G401 (cell line): Measurements from ENCODE around the gene ZNRF1. TPM values are rescaled to one million over a fixed set of nuclear protein-coding genes. Genes with fewer than 3 reads are reported as not detected.
"Not testable (repeated sequence)": the region's sequence is repeated elsewhere in the genome, so short reads cannot be mapped to it uniquely, and the experiment has no call there.

Source experiments
- DNase-seq: peaks from one replicate; pipeline ENCODE4 v3.0.0-alpha.2; 2015; ENCODE audit warnings: low spot score
- in situ Hi-C: cut with HindIII; loops from 2 replicates; pipeline ENCODE4 v1.10.0; 2016; ENCODE audit warnings: low sequenced_read_pairs, mixed read lengths
- total RNA-seq: library from RNA; depleted of rRNA; stranded (reverse); fragments of >200 nt; shearing (Covaris generic); gene quantifications from 2 replicates; pipeline ENCODE4 v1.2.3, GENCODE V29; 2014

Gene ZNRF1
- total RNA-seq, 1 experiment from 2014 or later: 21.2 TPM

- no peak for DNase-seq
- in situ Hi-C loops: no loop called here
These were observed 90.8 kb downstream of the ZNRF1 start for GRCh38 chr16:75089486-75090202.

GRCh38 chr16:75090899-75091298, 92.1 kb downstream of the ZNRF1 start:
- DNase-seq, in situ Hi-C loops: not testable (repeated sequence)

GRCh38 chr16:75091619-75092018, 92.8 kb downstream of the ZNRF1 start:
- in situ Hi-C loops, DNase-seq: not testable (repeated sequence)

GRCh38 chr16:75092777-75093176, 94.0 kb downstream of the ZNRF1 start:
- in situ Hi-C loops: no loop called here
- DNase-seq: no peak

- DNase-seq: no peak
- in situ Hi-C loops: no loop called here
These were observed 95.0 kb downstream of the ZNRF1 start for GRCh38 chr16:75093598-75094540.

GRCh38 chr16:75095204-75095621, 96.4 kb downstream of the ZNRF1 start:
- no peak for DNase-seq
- in situ Hi-C loops: no loop called here

GRCh38 chr16:75096656-75097055, 97.8 kb downstream of the ZNRF1 start:
- no peak for DNase-seq
- in situ Hi-C loops: no loop called here

GRCh38 chr16:75097191-75097761, 98.5 kb downstream of the ZNRF1 start:
- DNase-seq: no peak
- in situ Hi-C loops: no loop called here

GRCh38 chr16:75097941-75098901, 99.4 kb downstream of the ZNRF1 start:
- in situ Hi-C loops: no loop called here

GRCh38 chr16:75099075-75099667, 100.3 kb downstream of the ZNRF1 start:
- in situ Hi-C loops: no loop called here
- no peak for DNase-seq

More at GRCh38 chr16:75097941-75098901, 99.4 kb downstream of the ZNRF1 start:
- no peak for DNase-seq

GRCh38 chr16:75099738-75100602, 101.1 kb downstream of the ZNRF1 start:
- in situ Hi-C loops: no loop called here
- DNase-seq: no peak

GRCh38 chr16:75100603-75100990, 101.8 kb downstream of the ZNRF1 start:
- in situ Hi-C loops: no loop called here
- no peak for DNase-seq

- no peak for DNase-seq
- in situ Hi-C loops: no loop called here
These were observed 102.8 kb downstream of the ZNRF1 start for GRCh38 chr16:75101635-75102034.

GRCh38 chr16:75102595-75102994, 103.8 kb downstream of the ZNRF1 start:
- in situ Hi-C loops: no loop called here
- DNase-seq: no peak

- no peak for DNase-seq
- in situ Hi-C loops: no loop called here
These were observed 105.2 kb downstream of the ZNRF1 start for GRCh38 chr16:75103994-75104393.

GRCh38 chr16:75104836-75105235, 106.0 kb downstream of the ZNRF1 start:
- in situ Hi-C loops: no loop called here
- no peak for DNase-seq

- no peak for DNase-seq
- in situ Hi-C loops: no loop called here
These were observed 106.7 kb downstream of the ZNRF1 start for GRCh38 chr16:75105306-75106061.
